Kidney epithelial cell (primary cell): ENCODE results near the gene PTPN3. TPM values are rescaled to one million over a fixed set of nuclear protein-coding genes. Genes with fewer than 3 reads are reported as not detected.

ENCODE experiments used
- DNase-seq: peaks from one replicate; pipeline ENCODE4 v3.0.0-alpha.2; 2010; ENCODE audit warnings: low read depth
- H3K27me3 ChIP-seq: 2 replicates; pipeline ENCODE4 v1.6.0; 2011; ENCODE audit warnings: low read length; ENCODE audit not compliant: control insufficient read depth, insufficient read depth
- H3K36me3 ChIP-seq: 2 replicates; pipeline ENCODE4 v1.5.1; 2011; ENCODE audit warnings: low read length; ENCODE audit not compliant: control insufficient read depth, insufficient read depth
- H3K4me3 ChIP-seq: 2 replicates; pipeline ENCODE4 v1.5.1; 2011; ENCODE audit warnings: low read depth, mild to moderate bottlenecking, control low read depth, low read length
- total RNA-seq: library from RNA; depleted of rRNA; stranded (reverse); fragments of >200 nt; gene quantifications from 2 replicates; pipeline ENCODE4 v1.2.3, GENCODE V29; 2015
- TF ChIP-seq, protein P1 (sequence below): IDR thresholded peaks from 2 replicates; pipeline ENCODE4 v1.5.1; 2011; ENCODE audit warnings: mild to moderate bottlenecking, moderate library complexity, low read length, control low read depth, inconsistent platforms; ENCODE audit not compliant: insufficient read depth, poor library complexity, severe bottlenecking

The PTPN3 gene
- total RNA-seq, 1 donor from 2014 or later, result 33.6 TPM

DNA sequence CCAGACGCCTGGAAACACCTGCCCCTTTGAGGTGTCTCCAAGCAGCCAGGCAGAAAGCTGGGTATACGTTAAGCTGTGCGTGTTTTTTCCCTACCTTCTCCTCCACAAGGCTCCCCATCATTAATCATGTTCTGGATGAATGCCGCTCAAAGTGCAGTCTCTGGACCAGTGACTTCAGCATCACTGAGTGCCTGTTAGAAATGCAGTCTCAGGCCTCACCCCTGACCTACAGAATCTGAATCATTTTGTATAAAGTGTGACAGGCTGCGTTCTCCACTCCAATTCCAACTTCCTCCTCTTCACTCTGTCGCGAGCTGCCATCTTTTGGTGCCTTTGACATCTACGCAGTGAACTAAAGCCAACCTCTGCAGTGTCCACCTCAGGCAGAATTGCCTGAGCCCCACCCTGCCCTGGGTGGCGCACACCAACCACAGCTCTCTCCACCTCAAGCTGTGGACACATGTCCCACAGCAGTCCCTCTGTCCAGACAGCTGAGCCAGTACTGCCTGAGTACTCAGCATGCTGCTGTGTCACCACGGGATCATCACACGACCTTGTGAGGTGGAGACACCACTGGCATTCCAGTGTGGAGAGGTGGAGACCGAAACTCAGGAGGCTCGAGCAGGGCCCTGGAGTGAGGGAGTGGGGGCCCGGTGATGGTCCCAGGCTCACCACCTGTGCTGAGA is 14.2 kb downstream of the PTPN3 start:
- H3K36me3 ChIP-seq, result peaks cover 2% of the 10 kb centered on the region
- TF ChIP-seq, protein P1, sequence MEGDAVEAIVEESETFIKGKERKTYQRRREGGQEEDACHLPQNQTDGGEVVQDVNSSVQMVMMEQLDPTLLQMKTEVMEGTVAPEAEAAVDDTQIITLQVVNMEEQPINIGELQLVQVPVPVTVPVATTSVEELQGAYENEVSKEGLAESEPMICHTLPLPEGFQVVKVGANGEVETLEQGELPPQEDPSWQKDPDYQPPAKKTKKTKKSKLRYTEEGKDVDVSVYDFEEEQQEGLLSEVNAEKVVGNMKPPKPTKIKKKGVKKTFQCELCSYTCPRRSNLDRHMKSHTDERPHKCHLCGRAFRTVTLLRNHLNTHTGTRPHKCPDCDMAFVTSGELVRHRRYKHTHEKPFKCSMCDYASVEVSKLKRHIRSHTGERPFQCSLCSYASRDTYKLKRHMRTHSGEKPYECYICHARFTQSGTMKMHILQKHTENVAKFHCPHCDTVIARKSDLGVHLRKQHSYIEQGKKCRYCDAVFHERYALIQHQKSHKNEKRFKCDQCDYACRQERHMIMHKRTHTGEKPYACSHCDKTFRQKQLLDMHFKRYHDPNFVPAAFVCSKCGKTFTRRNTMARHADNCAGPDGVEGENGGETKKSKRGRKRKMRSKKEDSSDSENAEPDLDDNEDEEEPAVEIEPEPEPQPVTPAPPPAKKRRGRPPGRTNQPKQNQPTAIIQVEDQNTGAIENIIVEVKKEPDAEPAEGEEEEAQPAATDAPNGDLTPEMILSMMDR, result no peak
- H3K4me3 ChIP-seq, result no peak overlapping the region
- no peaks in the 10 kb centered on the region for H3K27me3 ChIP-seq
- DNase-seq, result no peak

- TF ChIP-seq, protein P1, result no peak
- no peak for DNase-seq
- Histone ChIP-seq H3K4me3 (no peak overlapping the region), H3K27me3 (no peaks in the 10 kb centered on the region), H3K36me3 (peaks cover 2% of the 10 kb centered on the region)
Observed at GRCh38 chr9:109482391-109482916, 15.7 kb downstream of the PTPN3 start.

GRCh38 chr9:109481856-109482255 is 16.3 kb downstream of the PTPN3 start:
- H3K27me3 ChIP-seq, result no peaks in the 10 kb centered on the region

GRCh38 chr9:109479822-109480221 is 18.3 kb downstream of the PTPN3 start:
- peaks cover 2% of the 10 kb centered on the region for H3K36me3 ChIP-seq

More at GRCh38 chr9:109481856-109482255, 16.3 kb downstream of the PTPN3 start:
- Histone ChIP-seq H3K4me3 (no peak overlapping the region), H3K36me3 (peaks cover 2% of the 10 kb centered on the region)
- TF ChIP-seq, protein P1, result no peak
- no peak for DNase-seq

GRCh38 chr9:109478665-109479380 is 19.3 kb downstream of the PTPN3 start:
- TF ChIP-seq, protein P1, result no peak
- no peaks in the 10 kb centered on the region for H3K36me3 ChIP-seq
- no peak for DNase-seq
- no peak overlapping the region for H3K4me3 ChIP-seq
- H3K27me3 ChIP-seq, result no peaks in the 10 kb centered on the region

More at GRCh38 chr9:109479822-109480221, 18.3 kb downstream of the PTPN3 start:
- TF ChIP-seq, protein P1, result no peak
- H3K27me3 ChIP-seq, result no peaks in the 10 kb centered on the region
- DNase-seq, result no peak
- H3K4me3 ChIP-seq, result no peak overlapping the region
